GM18508 (cell line): ENCODE measurements around the gene TAAR8.
"Not testable (repeated sequence)": the region's sequence is repeated elsewhere in the genome, so short reads cannot be mapped to it uniquely, and the experiment has no call there.

Experiments
- ATAC-seq: cut with Tn5 transposase; IDR thresholded peaks from one replicate; pipeline ENCODE4 v1.9.1; 2021; ENCODE audit warnings: moderate number of reproducible peaks; ENCODE audit not compliant: insufficient read depth, unreplicated experiment

TAAR8 gene

GRCh38 chr6:132552372-132552771 lies at the start of gene TAAR8:
TAAR8 (plus strand) TSS chr6:132552672; CDS start chr6:132552693, 21 bp downstream.
- no peak for ATAC-seq

GRCh38 chr6:132504757-132505156 lies 47.7 kb upstream of the TAAR8 start:
- ATAC-seq = no peak

GRCh38 chr6:132505158-132505557 lies 47.3 kb upstream of the TAAR8 start:
- no peak for ATAC-seq

GRCh38 chr6:132506461-132506860 lies 46.0 kb upstream of the TAAR8 start:
- no peak for ATAC-seq

- no peak for ATAC-seq
These were observed 45.3 kb upstream of the TAAR8 start for GRCh38 chr6:132506869-132507808.

- no peak for ATAC-seq
These were observed 41.2 kb upstream of the TAAR8 start for GRCh38 chr6:132511210-132511830.

- no peak for ATAC-seq
These were observed 40.6 kb upstream of the TAAR8 start for GRCh38 chr6:132511831-132512220.

GRCh38 chr6:132512342-132512637 lies 40.2 kb upstream of the TAAR8 start:
- no peak for ATAC-seq

GRCh38 chr6:132512638-132513632 lies 39.5 kb upstream of the TAAR8 start, which contains the start of gene STX7:
STX7 (minus strand) TSS chr6:132513116; CDS start chr6:132503530, 9,586 bp downstream.
- ATAC-seq = peak; percentile 82

- no peak for ATAC-seq
These were observed 38.5 kb upstream of the TAAR8 start for GRCh38 chr6:132513831-132514545.

GRCh38 chr6:132515386-132515785 lies 37.1 kb upstream of the TAAR8 start:
- ATAC-seq = no peak

- ATAC-seq = no peak
These were observed 31.5 kb upstream of the TAAR8 start for GRCh38 chr6:132520953-132521352.

GRCh38 chr6:132524646-132525045 lies 27.8 kb upstream of the TAAR8 start:
- no peak for ATAC-seq

GRCh38 chr6:132525866-132526265 lies 26.6 kb upstream of the TAAR8 start:
- no peak for ATAC-seq

- ATAC-seq = no peak
These were observed 26.0 kb upstream of the TAAR8 start for GRCh38 chr6:132526461-132526860.

GRCh38 chr6:132527791-132528190 lies 24.7 kb upstream of the TAAR8 start:
- no peak for ATAC-seq

GRCh38 chr6:132530293-132530974 lies 22.0 kb upstream of the TAAR8 start:
- peak; percentile 76 for ATAC-seq

- not testable (repeated sequence) for ATAC-seq
These were observed 17.9 kb upstream of the TAAR8 start for GRCh38 chr6:132534546-132534945.

- ATAC-seq = no peak
These were observed 15.3 kb upstream of the TAAR8 start for GRCh38 chr6:132537145-132537544.
